ENCODE results near the gene CDK6. TPM values are rescaled to one million over a fixed set of nuclear protein-coding genes. Genes with fewer than 3 reads are reported as not detected.

CDK6 gene
- total RNA-seq, 4 donors from 2014 or later = 9.5 to 21.4 (median 15.9) TPM

- TF ChIP-seq CTCF (IDR thresholded peaks at IDR 0.05; ENCODE audit: low read depth) = no peak
Observed at GRCh38 chr7:92614660-92615174, 221.7 kb downstream of the CDK6 start.

- no peak for TF ChIP-seq CTCF (IDR thresholded peaks at IDR 0.05; ENCODE audit: low read depth)
Observed at GRCh38 chr7:92613720-92614119, 222.7 kb downstream of the CDK6 start.

GRCh38 chr7:92613214-92613613 lies 223.2 kb downstream of the CDK6 start:
- TF ChIP-seq CTCF (IDR thresholded peaks at IDR 0.05; ENCODE audit: low read depth) = no peak

- TF ChIP-seq CTCF (IDR thresholded peaks at IDR 0.05; ENCODE audit: low read depth) = no peak
Observed at GRCh38 chr7:92612501-92612900, 223.9 kb downstream of the CDK6 start.

- TF ChIP-seq CTCF (IDR thresholded peaks at IDR 0.05; ENCODE audit: low read depth) = no peak
Observed at GRCh38 chr7:92611735-92612134, 224.6 kb downstream of the CDK6 start.

- no peak for TF ChIP-seq CTCF (IDR thresholded peaks at IDR 0.05; ENCODE audit: low read depth)
Observed at GRCh38 chr7:92609921-92610518, 226.4 kb downstream of the CDK6 start.

GRCh38 chr7:92608380-92609322 lies 227.7 kb downstream of the CDK6 start:
- TF ChIP-seq CTCF (IDR thresholded peaks at IDR 0.05; ENCODE audit: low read depth) = no peak
